ENCODE data around the gene COMT.
A peak's percentile ranks its signal among the peaks of the same experiment; 100 is the strongest.

Gene COMT

GRCh38 chr22:19986011-19986409 lies 44.4 kb downstream of the COMT start:
- Histone ChIP-seq H3K9me3 (ENCODE audit: severe bottlenecking) (no peaks in the 10 kb centered on the region), H3K27me3 (ENCODE audit: insufficient read depth, low read depth, severe bottlenecking) (no peaks in the 10 kb centered on the region), H3K4me3 (ENCODE audit: low read depth, low read length) (peak overlapping the region; percentile 60), H3K36me3 (peaks cover 9% of the 10 kb centered on the region; the same call in 1 of the 2 replicates), H3K27ac (no peak overlapping the region)
- DNase-seq = no peak
- TF ChIP-seq, protein P1, sequence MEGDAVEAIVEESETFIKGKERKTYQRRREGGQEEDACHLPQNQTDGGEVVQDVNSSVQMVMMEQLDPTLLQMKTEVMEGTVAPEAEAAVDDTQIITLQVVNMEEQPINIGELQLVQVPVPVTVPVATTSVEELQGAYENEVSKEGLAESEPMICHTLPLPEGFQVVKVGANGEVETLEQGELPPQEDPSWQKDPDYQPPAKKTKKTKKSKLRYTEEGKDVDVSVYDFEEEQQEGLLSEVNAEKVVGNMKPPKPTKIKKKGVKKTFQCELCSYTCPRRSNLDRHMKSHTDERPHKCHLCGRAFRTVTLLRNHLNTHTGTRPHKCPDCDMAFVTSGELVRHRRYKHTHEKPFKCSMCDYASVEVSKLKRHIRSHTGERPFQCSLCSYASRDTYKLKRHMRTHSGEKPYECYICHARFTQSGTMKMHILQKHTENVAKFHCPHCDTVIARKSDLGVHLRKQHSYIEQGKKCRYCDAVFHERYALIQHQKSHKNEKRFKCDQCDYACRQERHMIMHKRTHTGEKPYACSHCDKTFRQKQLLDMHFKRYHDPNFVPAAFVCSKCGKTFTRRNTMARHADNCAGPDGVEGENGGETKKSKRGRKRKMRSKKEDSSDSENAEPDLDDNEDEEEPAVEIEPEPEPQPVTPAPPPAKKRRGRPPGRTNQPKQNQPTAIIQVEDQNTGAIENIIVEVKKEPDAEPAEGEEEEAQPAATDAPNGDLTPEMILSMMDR (IDR thresholded peaks at IDR 0.05; ENCODE audit: low read depth, low read length) = no peak

- Histone ChIP-seq H3K36me3 (peaks cover 2% of the 10 kb centered on the region; the same call in 1 of the 2 replicates), H3K4me3 (ENCODE audit: low read depth, low read length) (peak overlapping the region; percentile 60), H3K27me3 (ENCODE audit: insufficient read depth, low read depth, severe bottlenecking) (no peaks in the 10 kb centered on the region), H3K9me3 (ENCODE audit: severe bottlenecking) (no peaks in the 10 kb centered on the region), H3K27ac (peak overlapping the region; percentile 83)
- DNase-seq = peak; percentile 85
- TF ChIP-seq, protein P1 (IDR thresholded peaks at IDR 0.05; ENCODE audit: low read depth, low read length) = no peak
These were observed 45.1 kb downstream of the COMT start for GRCh38 chr22:19986410-19987341.

GRCh38 chr22:19987394-19988306 lies 46.1 kb downstream of the COMT start:
- TF ChIP-seq, protein P1 (IDR thresholded peaks at IDR 0.05; ENCODE audit: low read depth, low read length) = no peak
- Histone ChIP-seq H3K27me3 (ENCODE audit: insufficient read depth, low read depth, severe bottlenecking) (no peaks in the 10 kb centered on the region), H3K36me3 (no peaks in the 10 kb centered on the region; the same call in 1 of the 2 replicates), H3K4me3 (ENCODE audit: low read depth, low read length) (no peak overlapping the region), H3K9me3 (ENCODE audit: severe bottlenecking) (no peaks in the 10 kb centered on the region), H3K27ac (no peak overlapping the region)
- no peak for DNase-seq

DNA sequence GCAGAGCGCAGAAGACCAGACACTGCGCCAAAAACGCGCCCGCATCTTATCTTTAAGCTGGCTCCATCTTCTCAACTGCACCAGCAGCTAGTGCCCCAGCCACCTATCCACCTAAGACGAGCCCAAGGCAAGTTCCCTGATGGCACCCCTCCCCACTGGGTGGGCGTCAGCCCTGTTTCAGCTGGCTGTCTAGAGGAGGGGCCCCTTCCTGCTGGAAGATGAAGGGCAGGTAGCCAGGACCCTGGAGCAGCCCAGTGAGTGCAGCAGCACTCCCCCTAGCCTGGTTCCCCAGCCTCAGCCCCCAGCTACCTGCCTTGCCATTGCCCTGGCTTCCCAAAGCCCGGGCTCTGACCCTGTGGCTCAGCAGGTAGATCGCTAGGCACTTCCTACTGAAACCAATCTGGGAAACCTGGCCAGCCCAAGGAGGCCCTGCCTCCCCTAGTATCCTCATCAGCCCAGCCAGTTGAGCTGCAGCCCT lies 46.8 kb downstream of the COMT start:
- DNase-seq = no peak
- Histone ChIP-seq H3K4me3 (ENCODE audit: low read depth, low read length) (no peak overlapping the region), H3K36me3 (no peaks in the 10 kb centered on the region; the same call in 1 of the 2 replicates), H3K27me3 (ENCODE audit: insufficient read depth, low read depth, severe bottlenecking) (no peaks in the 10 kb centered on the region), H3K9me3 (ENCODE audit: severe bottlenecking) (no peaks in the 10 kb centered on the region), H3K27ac (no peak overlapping the region)
- TF ChIP-seq, protein P1 (IDR thresholded peaks at IDR 0.05; ENCODE audit: low read depth, low read length) = no peak

DNA sequence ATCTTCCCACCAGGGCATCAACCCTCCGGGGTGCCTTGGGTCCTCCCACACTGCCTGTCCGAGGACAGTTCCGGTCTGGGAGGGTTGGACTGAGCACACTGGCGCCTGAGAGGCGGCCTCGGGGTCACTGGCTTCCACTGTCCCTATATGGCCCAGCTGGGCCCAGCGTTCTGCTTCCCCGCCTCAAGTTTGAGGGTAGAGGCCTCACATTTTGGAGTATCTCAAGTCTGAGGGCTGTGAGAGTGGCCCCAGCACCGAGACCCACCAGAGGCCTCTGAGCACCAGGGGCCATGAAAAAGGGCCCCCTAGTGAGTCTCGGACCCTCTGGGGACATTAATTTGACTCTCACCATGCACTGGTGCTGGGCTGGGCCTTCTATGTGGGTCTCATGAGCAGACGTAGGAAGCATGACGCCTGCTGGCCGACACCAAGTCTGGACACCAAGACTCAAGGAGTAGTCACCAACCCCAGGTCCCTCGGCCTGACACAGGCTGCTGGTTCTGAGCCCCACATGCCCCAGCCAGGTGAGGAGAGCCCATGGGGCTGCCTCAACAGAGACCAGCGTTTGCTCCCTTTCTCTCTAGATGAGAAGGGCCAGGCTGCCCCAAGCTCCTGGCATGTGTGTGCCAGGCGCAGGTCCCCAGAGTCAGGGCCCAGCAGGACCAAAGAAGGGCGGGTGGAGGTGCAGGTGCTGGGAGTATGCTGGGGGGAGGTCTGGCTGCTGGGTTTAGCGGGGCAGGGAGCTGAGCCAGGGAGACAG lies 47.6 kb downstream of the COMT start:
- Histone ChIP-seq H3K4me3 (ENCODE audit: low read depth, low read length) (no peak overlapping the region), H3K27ac (no peak overlapping the region; the same call in 1 of the 2 replicates), H3K36me3 (no peaks in the 10 kb centered on the region; the same call in 1 of the 2 replicates), H3K27me3 (ENCODE audit: insufficient read depth, low read depth, severe bottlenecking) (no peaks in the 10 kb centered on the region), H3K9me3 (ENCODE audit: severe bottlenecking) (no peaks in the 10 kb centered on the region)
- TF ChIP-seq, protein P1 (IDR thresholded peaks at IDR 0.05; ENCODE audit: low read depth, low read length) = no peak
- DNase-seq = no peak
